NCI-H2107 treated with DMSO at 0.1 percent for 48 hours (cell line): ENCODE measurements around the gene SLC18B1.

Source experiments
- DNase-seq: peaks from one replicate; lab custom pipeline; 2025; ENCODE audit not compliant: unreplicated experiment; lab: John Stamatoyannopoulos, UW

SLC18B1 gene

GRCh38 chr6:132746048-132746447 is 52.4 kb downstream of the SLC18B1 start:
- no peak for DNase-seq

- no peak for DNase-seq
These were observed 55.9 kb downstream of the SLC18B1 start for GRCh38 chr6:132742495-132742894.

GRCh38 chr6:132741281-132741680 is 57.2 kb downstream of the SLC18B1 start:
- DNase-seq = no peak

- no peak for DNase-seq
These were observed 62.2 kb downstream of the SLC18B1 start for GRCh38 chr6:132736239-132736638.

GRCh38 chr6:132734694-132735236 is 63.7 kb downstream of the SLC18B1 start:
- DNase-seq = no peak

- no peak for DNase-seq
These were observed 64.6 kb downstream of the SLC18B1 start for GRCh38 chr6:132733814-132734213.

- no peak for DNase-seq
These were observed 65.2 kb downstream of the SLC18B1 start for GRCh38 chr6:132733283-132733682.

- no peak for DNase-seq
These were observed 67.4 kb downstream of the SLC18B1 start for GRCh38 chr6:132731086-132731485.

- DNase-seq = no peak
These were observed 67.9 kb downstream of the SLC18B1 start for GRCh38 chr6:132730560-132730959.

- DNase-seq = no peak
These were observed 69.8 kb downstream of the SLC18B1 start for GRCh38 chr6:132728616-132729015.

GRCh38 chr6:132726608-132726975 is 71.8 kb downstream of the SLC18B1 start:
- no peak for DNase-seq

GRCh38 chr6:132725947-132726607 is 72.4 kb downstream of the SLC18B1 start:
- DNase-seq = no peak

- no peak for DNase-seq
These were observed 73.0 kb downstream of the SLC18B1 start for GRCh38 chr6:132725471-132725870.

- DNase-seq = no peak
These were observed 78.5 kb downstream of the SLC18B1 start for GRCh38 chr6:132719736-132720448.
